GM18867 (cell line): ENCODE results near the gene TDRD6.
"Not testable (repeated sequence)": the region's sequence is repeated elsewhere in the genome, so short reads cannot be mapped to it uniquely, and the experiment has no call there.

Source experiments
- ATAC-seq: cut with Tn5 transposase; IDR thresholded peaks from one replicate; pipeline ENCODE4 v1.9.1; 2021; ENCODE audit warnings: mild to moderate bottlenecking, moderate library complexity; ENCODE audit not compliant: unreplicated experiment

TDRD6 gene

GRCh38 chr6:46687619-46688097, at the start of gene TDRD6:
TSS of gene TDRD6 (plus strand) at chr6:46687885. CDS start at chr6:46688129, 244 bp downstream.
- no peak for ATAC-seq

- no peak for ATAC-seq
Observed at GRCh38 chr6:46637933-46638332, 49.8 kb upstream of the TDRD6 start.

GRCh38 chr6:46638650-46639049, 49.0 kb upstream of the TDRD6 start:
- ATAC-seq, result no peak

- ATAC-seq, result no peak
Observed at GRCh38 chr6:46642928-46643751, 44.5 kb upstream of the TDRD6 start.

- no peak for ATAC-seq
Observed at GRCh38 chr6:46645265-46645664, 42.4 kb upstream of the TDRD6 start.

GRCh38 chr6:46648108-46648507, 39.6 kb upstream of the TDRD6 start:
- ATAC-seq, result not testable (repeated sequence)

- ATAC-seq, result no peak
Observed at GRCh38 chr6:46648869-46649492, 38.7 kb upstream of the TDRD6 start.

GRCh38 chr6:46651006-46651405, 36.7 kb upstream of the TDRD6 start:
- ATAC-seq, result no peak

GRCh38 chr6:46651816-46652215, 35.9 kb upstream of the TDRD6 start:
- ATAC-seq, result no peak

- no peak for ATAC-seq
Observed at GRCh38 chr6:46652232-46652602, 35.5 kb upstream of the TDRD6 start.

GRCh38 chr6:46652603-46653438, 34.9 kb upstream of the TDRD6 start, which contains the start of the genes CYP39A1 and SLC25A27:
TSS of gene CYP39A1 (minus strand) at chr6:46652818. CDS start at chr6:46652582, 236 bp downstream.
TSS of gene SLC25A27 (plus strand) at chr6:46652975. CDS start at chr6:46653193, 218 bp downstream.
- ATAC-seq, result peak; percentile 100

- ATAC-seq, result no peak
Observed at GRCh38 chr6:46653439-46654195, 34.1 kb upstream of the TDRD6 start.

GRCh38 chr6:46655803-46656202, 31.9 kb upstream of the TDRD6 start:
- ATAC-seq, result no peak

- ATAC-seq, result no peak
Observed at GRCh38 chr6:46657642-46658041, 30.0 kb upstream of the TDRD6 start.

- no peak for ATAC-seq
Observed at GRCh38 chr6:46661483-46661882, 26.2 kb upstream of the TDRD6 start.

GRCh38 chr6:46667377-46667776, 20.3 kb upstream of the TDRD6 start:
- ATAC-seq, result no peak

- ATAC-seq, result no peak
Observed at GRCh38 chr6:46674410-46674809, 13.3 kb upstream of the TDRD6 start.

- peak; percentile 35 for ATAC-seq
Observed at GRCh38 chr6:46676604-46677313, 10.9 kb upstream of the TDRD6 start.

- peak; percentile 68 for ATAC-seq
Observed at GRCh38 chr6:46677314-46677654, 10.4 kb upstream of the TDRD6 start.

GRCh38 chr6:46684771-46685170, 2.9 kb upstream of the TDRD6 start:
- no peak for ATAC-seq
